Embryonic facial prominence (tissue), 1 donor: ENCODE measurements around the gene ADAMTS14.

Experiments used
- DNase-seq: peaks from one replicate; pipeline ENCODE4 v3.0.0-alpha.2; 2016; ENCODE audit errors: extremely low spot score

ADAMTS14 gene

GRCh38 chr10:70675496-70676161 lies 3.3 kb downstream of the ADAMTS14 start:
- no peak for DNase-seq

- no peak for DNase-seq
Observed at GRCh38 chr10:70676511-70676910, 4.2 kb downstream of the ADAMTS14 start.

GRCh38 chr10:70677016-70677415 lies 4.7 kb downstream of the ADAMTS14 start:
- DNase-seq, result no peak

- no peak for DNase-seq
Observed at GRCh38 chr10:70677620-70678249, 5.4 kb downstream of the ADAMTS14 start.

- DNase-seq, result no peak
Observed at GRCh38 chr10:70678250-70678635, 5.9 kb downstream of the ADAMTS14 start.

- DNase-seq, result no peak
Observed at GRCh38 chr10:70678757-70679489, 6.6 kb downstream of the ADAMTS14 start.

- DNase-seq, result peak; percentile 58
Observed at GRCh38 chr10:70679498-70679897, 7.2 kb downstream of the ADAMTS14 start.

GRCh38 chr10:70680899-70681730 lies 8.8 kb downstream of the ADAMTS14 start:
- no peak for DNase-seq

- no peak for DNase-seq
Observed at GRCh38 chr10:70681731-70682005, 9.4 kb downstream of the ADAMTS14 start.

GRCh38 chr10:70682920-70683600 lies 10.8 kb downstream of the ADAMTS14 start:
- no peak for DNase-seq

GRCh38 chr10:70683601-70683934 lies 11.3 kb downstream of the ADAMTS14 start:
- no peak for DNase-seq

GRCh38 chr10:70683940-70684339 lies 11.6 kb downstream of the ADAMTS14 start:
- DNase-seq, result no peak

GRCh38 chr10:70684374-70684773 lies 12.1 kb downstream of the ADAMTS14 start:
- no peak for DNase-seq

- DNase-seq, result no peak
Observed at GRCh38 chr10:70684839-70685454, 12.6 kb downstream of the ADAMTS14 start.

- DNase-seq, result no peak
Observed at GRCh38 chr10:70685455-70685911, 13.2 kb downstream of the ADAMTS14 start.

- no peak for DNase-seq
Observed at GRCh38 chr10:70688828-70689227, 16.5 kb downstream of the ADAMTS14 start.

GRCh38 chr10:70689661-70690060 lies 17.4 kb downstream of the ADAMTS14 start:
- no peak for DNase-seq

- DNase-seq, result no peak
Observed at GRCh38 chr10:70690589-70690988, 18.3 kb downstream of the ADAMTS14 start.

GRCh38 chr10:70691611-70692010 lies 19.3 kb downstream of the ADAMTS14 start:
- no peak for DNase-seq

GRCh38 chr10:70692043-70692603 lies 19.8 kb downstream of the ADAMTS14 start:
- DNase-seq, result no peak
